NOMO-1 treated with DMSO at 0.1 percent for 48 hours (cell line): ENCODE measurements around the gene EGLN2.
"Not testable (repeated sequence)": the region's sequence is repeated elsewhere in the genome, so short reads cannot be mapped to it uniquely, and the experiment has no call there.

Experiments used
- DNase-seq: peaks from one replicate; lab custom pipeline; 2025; ENCODE audit not compliant: unreplicated experiment; lab: John Stamatoyannopoulos, UW

EGLN2 gene

DNA sequence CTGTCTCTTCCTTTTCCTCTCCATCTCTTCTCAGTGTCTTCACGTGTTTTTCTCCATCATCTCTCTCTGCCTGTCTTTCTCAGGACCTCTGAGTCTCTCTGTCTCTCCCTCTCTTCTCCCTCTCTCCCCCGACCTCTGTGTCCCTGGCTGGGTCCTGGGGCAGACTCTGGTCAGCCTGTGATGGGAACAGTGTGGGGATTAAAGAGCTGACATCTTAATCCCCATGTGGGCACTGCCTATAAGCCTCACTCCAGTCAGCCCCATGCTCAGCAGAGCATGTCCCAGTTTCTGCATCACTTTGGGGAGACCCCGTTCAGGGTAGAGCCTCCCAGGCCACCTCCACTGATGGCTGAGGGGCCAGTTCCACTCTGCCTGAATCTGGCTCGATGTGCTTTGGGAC is 16.2 kb downstream of the EGLN2 start:
- no peak for DNase-seq

DNA sequence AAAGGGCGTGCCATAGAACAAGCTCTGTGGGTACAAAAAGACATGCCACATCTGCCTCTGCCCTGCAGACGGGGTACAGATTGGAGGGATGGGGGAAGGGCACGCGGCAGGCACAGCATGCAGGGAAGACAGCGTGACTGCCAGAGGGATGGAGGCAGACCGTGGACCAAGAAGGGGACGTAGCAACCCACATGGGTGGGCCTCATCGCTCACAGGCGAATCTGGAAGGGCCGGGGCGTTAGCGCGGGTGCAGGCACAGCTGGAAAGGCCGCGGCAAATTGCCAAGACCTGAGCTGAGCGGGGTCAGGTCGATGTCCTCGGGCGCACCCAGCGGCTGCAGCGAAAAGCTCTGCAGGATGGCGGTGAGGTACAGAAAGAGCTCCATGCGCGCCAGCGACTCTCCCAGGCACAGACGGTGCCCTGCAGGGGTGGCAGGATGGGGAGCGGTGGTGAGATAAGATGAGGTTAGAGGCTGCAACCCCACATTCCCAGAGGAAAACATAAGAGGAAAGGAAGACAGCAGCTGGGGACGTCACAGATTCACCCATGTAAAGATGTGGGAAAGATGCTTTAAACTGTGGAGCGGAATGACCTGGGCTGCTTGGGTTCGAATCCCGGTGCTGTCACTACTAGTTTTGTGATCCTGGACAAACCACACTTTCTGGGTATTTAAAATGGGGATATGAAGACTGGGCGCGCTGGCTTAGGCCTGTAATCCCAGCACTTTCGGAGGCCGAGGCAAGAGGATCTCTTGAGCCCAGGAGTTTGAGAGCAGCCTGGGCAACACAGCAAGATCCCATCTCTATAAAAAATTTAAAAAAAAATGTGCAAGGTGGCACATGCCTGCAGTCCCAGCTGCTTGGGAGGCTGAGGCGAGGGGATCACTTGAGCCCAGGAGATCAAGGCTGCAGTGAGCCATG is 19.7 kb downstream of the EGLN2 start:
- peak; percentile 37 for DNase-seq

DNA sequence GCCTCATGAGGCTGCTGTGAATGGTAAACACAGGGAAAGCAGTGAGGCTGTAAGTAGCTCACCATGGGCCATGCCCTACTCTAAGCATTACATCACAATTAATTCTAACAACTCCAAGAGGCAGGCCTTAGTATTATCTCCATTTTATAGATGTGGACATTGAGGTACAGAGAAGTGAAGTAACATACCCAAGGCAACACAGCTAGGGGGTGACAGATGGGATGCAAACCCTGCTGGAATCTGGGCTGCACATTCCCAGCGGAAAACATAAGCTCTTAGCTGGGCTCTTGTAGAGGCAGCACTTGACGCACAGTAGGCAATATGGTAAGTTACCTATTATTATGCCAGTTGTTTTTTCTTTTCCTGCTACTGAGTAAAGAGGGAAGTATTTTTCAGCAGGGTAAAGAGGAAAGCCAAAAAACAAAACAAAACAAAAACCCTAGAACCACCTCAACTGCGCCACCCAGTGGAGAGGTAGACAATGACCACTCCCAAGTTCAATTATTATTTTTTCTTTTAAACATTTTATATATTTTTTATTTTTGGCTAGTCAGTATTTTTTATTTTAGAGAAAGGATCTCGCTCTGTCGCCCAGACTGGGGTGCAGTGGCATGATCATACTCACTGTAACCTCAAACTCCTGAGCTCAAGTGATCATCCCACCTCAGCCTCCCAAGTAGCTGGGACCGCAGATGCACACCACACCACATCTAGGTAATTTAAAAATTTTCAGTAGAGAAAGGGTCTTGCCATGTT is 20.7 kb downstream of the EGLN2 start:
- peak; percentile 47 for DNase-seq

DNA sequence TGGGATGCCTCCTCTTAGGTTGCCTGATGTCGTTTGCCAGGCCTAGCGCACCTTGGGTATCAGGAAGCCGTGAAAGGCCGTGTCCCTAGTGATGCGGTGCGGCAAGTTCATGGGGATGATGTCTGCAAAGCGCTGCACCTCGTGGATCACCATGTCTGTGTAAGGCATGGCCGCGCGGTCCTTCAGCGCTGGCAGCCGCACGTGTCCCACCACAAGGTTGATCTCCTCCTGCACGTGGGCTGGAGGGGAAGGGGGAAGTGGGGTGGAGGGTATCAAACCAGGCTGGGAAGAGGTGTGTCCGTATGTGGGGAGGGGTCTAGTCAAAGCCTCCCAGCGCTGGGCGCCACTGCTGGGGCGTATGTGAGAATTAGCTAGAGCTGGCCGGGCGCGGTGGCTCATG is 23.2 kb downstream of the EGLN2 start:
- DNase-seq, result no peak

DNA sequence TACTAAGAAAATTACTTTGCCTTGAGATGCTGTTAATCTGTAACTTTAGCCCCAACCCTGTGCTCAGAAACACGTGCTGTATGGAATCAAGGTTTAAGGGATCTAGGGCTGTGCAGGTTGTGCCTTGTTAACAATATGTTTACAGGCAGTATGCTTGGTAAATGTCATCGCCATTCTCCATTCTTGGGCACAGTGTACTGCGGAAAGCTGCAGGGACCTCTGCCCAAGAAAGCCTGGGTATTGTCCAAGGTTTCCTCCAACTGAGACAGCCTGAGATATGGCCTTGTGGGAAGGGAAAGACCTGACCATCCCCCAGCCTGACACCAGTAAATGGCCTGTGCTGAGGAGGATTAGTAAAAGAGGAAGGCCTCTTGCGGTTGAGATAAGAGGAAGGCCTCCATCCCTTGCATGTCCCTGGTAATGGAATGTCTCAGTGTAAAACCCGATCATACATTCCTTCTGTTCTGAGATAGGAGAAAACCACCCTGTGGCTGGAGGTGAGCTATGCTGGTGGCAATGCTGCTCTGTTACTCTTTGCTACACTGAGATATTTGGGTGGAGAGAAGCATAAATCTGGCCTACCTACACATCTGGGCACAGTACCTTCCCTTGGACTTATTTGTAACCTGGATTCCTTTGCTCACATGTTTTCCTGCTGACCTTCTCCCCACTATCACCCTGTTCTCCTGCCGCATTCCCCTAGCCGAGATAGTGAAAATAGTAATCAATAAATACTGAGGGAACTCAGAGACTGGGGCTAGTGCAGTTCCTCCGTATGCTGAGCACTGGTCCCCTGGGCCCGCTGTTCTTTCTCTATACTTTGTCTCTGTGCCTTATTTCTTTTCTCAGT is 23.9 kb downstream of the EGLN2 start:
- peak; percentile 61 for DNase-seq

DNA sequence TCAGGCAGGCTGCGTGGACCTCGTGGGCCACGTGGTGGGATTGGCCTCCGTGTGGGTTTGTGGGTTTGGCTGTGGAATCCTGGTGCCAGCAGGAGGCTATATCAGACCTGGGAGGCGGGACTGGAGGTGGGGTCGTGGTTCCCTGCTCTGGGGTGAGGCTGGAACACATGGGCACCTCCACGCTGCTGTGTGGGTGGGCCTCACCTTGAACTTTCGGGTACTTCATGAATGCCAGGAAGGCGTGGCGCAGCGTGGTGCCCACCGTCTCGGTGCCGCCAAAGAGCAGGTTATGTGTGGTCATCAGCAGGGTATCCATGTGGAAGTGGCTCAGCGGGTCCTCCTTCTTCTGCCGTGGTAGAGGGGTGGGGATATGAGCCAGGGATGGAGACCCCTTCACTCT is 25.9 kb downstream of the EGLN2 start:
- not testable (repeated sequence) for DNase-seq

DNA sequence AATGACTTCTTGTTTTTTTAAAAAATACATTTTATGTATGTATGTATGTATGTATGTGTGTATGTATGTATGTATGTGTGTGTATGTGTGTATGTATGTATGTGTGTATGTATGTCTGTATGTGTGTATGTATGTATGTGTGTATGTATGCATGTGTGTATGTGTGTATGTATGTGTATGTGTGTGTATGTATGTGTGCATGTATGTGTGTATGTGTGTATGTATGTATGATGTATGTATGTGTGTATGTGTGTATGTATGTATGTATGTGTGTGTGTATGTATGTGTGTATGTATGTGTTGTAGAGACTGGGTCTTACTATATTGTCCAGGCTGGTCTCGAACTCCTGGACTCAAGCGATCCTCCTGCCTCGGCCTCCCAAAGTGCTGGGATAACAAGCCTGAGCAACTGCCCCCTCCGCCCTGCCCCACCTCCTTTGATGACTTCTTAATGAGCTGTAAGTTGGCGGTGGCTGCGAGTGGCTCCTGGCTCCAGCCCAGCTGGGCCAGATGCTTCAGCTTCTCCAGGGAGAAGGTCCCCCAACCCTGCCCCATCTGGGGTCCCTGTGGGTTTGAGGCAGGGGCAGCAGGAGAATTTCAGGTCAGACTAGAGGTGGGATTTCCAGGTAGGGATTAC is 26.6 kb downstream of the EGLN2 start:
- not testable (repeated sequence) for DNase-seq

DNA sequence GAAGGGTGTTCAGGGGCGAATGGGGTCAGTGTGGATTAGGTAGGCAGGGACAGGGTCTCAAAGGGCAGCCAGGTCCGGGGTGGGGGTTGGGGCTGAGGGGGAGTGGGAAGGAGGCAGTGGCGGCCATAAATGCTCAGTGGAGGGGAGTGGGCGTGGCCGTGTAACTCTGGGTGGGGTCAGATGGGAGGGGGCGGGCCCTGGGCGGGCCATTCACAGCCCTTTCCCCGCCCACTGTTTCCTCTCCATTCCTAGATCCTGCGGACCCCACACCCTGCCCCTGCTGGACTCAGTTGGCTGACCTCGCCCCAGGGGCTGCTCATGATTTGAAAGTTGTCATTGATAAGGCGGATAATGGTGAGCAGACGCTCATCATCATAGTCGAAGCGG is 27.3 kb downstream of the EGLN2 start:
- DNase-seq, result not testable (repeated sequence)

DNA sequence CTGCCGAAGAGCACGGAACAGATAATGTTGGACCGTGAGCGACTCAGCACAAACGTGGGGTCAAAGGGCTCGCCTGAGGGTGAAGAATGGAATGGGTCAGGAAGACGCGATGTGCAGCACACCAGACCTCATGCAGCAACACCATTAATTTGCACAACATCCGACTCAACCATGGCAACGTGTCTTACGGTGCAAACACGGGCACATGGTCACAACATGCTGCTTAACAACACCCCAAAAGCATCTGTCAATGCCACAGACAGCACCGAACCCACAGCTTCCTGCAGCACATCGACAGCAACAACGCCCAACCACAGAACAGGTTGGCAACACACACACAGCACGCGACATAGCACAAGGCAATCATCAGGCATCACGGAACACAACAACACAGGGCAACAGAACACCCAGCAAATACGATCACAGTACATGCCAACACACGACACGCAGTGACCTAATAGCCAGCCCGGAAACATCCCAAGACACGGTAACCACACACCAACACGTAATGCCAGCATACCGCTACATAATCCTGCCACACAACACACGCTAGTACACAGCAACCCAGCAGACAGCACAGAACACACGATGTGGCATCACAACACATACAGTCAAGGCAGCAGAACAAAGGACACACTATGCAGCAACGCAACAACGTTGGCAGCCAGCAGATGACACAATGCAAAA is 27.9 kb downstream of the EGLN2 start:
- not testable (repeated sequence) for DNase-seq

DNA sequence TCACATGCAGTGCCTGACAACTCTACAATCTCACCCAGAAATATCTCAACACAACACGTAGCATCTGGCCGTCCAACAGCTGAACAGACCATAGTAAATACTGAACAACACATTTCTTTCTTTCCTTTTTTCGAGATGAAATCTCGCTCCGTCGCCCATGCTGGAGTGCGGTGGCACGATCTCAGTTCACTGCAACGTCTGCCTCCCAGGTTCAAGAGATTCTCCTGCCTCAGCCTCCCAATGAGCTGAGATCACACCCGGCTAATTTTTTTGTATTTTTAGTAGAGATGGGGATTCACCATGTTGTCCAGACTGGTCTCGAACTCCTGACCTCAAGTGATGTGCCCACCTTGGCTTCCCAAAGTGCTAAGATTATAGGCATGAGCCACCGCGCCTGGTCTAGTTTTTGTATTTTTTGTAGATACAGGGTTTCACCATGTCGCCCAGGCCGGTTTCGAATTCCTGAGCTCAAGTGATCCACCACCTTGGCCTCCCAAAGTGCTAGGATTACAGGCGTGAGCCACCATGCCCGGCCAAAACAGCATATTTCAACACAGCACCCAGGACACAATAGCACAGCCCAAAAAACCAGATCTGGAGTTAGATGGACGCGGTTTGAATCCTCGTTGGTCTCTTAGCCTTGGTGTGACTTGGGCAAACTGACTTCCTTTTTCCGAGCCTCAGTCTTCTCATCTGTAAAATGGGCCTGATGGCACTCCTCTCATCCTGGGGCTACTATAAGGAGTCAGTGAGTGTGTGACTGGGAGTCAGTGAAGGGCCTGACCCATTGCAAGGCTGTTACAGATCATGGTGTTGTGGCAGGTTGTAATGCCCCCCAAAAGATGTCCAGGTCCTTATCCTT is 28.6 kb downstream of the EGLN2 start:
- DNase-seq, result no peak

DNA sequence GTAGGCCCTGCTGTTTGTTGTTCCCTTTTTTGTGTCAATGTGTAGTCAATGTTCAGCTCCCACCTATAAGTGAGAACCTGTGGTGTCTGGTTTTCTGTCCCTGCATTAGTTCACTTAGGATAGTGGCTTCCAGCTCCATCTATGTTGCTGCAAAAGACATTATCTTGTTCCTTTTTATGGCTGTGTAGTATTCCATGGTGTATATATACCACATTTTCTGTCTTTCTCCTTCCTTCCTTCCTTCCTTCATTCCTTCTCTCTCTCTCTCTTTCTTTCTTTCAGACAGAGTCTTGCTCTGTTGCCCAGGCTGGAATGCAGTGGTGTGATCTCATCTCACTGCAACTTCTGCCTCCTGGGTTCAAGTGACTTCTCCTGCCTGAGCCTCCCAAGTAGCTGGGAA is 30.2 kb downstream of the EGLN2 start:
- DNase-seq, result no peak

DNA sequence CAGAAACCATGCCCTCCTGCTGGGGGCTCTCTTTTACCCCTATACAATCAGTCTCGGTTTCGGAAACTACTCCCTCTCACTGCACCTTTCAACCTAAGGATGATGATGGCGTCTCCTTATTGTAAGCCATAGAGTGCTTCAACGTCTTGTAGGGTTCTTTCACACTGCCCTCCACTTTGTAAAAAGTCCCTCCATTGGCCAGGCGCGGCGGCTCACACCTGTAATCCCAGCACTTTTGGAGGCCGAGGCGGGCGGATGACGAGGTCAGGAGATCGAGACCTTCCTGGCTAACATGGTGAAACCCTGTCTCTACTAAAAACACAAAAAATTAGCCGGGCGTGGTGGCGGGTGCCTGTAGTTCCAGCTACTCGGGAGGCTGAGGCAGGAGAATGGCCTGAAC is 31.8 kb downstream of the EGLN2 start:
- not testable (repeated sequence) for DNase-seq

DNA sequence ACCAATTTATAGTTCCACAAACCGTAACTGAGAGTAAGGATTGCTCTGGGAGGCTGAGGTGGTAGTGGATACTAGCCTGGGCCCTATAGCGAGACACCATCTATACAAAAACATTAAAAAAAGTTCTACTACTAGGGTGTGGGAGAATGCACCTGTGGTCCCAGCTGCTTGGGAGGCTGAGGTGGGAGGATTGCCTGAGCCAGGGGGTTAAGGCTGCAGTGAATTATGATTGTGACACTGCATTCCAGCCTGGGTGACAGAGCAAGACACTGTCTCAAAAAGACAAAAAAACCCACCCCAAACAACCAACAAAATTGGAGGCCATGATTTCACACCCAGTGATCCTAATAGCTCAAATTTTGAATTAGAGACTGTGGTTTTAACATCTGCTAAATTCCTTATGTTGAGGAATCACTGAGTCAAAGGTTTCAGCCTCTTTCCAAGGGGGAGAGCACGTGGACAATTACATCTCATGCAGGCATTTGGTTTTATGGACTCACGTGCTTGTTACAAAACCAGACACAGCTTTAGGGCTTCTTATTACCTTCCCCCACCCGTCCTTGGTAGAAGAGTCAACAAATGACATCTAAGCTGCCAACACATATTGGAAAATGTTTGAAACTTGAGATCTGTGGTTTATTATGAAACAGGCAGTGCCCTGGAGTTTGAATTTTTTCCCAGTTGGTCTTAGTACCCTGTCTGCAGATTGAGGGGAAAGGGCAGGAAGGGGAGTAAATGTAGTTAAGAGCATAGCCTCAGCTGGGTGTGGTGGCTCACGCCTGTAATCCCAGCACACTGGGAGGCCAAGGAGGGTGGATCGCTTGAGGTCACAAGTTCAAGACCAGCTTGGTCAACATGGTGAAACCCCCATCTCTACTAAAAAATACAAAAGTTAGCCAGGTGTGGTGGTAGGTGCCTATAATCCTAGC is 32.8 kb downstream of the EGLN2 start:
- DNase-seq, result peak; percentile 73

DNA sequence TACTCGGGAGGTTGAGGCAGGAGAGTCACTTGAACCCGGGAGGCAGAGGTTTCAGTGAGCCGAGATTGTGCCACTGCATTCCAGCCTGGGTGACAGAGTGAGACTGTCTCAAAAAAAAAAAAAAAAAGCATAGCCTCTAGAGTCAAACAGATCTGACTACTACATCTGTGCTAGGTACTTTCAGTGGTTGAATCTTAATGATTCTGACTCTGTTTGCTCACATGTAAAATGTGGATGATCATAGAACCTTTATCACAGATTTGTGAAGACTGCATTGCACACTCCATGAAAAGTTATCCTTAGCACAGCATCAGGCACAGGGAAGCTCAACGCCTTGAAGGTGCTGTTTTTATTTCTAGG is 33.4 kb downstream of the EGLN2 start:
- not testable (repeated sequence) for DNase-seq

DNA sequence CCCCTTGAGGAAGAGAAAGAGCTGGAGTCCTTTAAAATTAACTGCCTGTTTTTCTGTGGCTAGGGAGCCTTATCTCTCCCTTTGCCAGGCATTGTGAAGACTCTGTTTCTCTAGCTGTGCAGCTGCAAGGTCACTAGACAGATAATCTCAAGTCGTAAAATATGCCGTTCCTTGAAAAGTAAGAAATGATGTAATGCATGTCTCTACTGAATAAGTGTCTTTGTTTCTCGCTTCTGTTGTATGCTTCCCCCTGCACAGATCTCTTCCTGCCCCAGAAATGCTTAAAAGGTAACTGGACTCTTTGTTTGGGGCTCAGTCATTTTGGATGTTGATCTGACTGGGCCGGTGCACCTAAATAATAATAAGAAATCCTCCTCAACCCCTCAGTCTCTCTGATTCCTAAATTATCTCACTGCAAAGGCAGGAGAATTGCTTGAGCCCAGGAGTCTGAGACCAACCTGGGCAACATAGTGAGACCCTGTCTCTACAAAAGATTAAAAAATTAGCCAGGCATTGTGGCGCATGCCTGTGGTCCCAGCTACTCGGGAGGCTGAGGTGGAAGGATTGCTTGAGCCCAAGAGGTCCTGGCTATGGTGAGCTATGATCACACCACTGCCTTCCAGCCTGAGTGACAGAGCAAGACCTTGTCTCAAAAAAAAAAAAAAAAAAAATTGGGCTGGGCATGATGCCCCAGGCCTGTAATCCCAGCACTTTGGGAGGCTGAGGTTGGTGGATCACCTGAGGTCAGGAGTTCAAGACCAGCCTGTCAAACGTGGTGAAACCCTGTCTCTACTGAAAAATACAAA is 34.9 kb downstream of the EGLN2 start:
- DNase-seq, result peak; percentile 10

DNA sequence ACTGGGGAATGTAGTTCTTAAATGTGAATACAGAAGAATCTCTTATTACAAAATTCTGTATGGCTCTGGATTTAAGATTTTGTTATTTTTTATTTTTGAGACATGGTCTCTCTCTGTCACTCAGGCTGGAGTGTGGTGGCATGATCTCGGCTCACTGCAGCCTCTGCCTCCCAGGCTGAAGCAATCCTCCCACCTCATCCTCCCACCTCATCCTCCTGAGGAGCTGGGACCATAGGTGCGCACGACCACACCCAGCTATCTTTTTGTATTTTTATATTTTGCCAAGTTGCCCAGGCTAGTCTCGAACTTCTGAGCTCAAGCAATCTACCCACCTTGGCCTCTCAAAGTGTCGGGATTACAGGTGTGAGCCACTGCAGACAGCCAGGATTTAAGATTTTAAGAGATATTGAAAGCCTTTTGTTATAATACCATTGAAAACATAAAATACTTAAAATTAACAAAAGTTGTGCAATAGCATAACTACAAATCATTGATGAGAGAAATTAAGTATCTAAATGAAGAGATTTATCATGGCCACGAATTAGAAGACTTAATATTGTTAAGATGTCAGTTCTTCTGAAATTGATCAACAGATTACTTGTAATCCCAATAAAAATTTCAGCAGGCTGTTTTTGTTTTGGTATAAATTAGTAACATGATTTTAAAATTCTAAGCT is 37.9 kb downstream of the EGLN2 start:
- DNase-seq, result no peak

DNA sequence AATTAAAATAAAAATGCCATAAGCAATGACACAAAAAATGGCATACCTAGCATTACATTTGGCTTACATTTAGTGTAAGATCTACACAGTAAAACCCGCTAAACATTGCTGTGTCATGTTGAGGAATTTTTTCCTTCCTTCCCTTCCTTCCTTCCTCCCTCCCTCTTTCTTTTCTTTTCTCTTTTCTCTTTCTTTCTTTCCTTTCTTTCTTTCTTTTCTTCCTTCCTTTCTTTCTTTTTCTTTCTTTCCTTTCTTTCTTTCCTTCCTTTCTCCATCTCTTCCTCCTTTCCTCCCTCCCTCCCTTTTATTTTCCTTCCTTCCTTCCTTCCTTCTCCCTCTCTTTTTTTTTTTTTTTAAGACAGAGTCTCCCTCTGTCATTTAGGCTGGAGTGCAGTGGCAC is 39.5 kb downstream of the EGLN2 start:
- DNase-seq, result not testable (repeated sequence)
